ENCODE results near the gene GRID1.

GRCh38 chr10:86222336-86222650 is 144.3 kb downstream of the GRID1 start:
- TF ChIP-seq EZH2 (IDR thresholded peaks at IDR 0.05) (no peak), POLR2AphosphoS5 (IDR thresholded peaks at IDR 0.05; ENCODE audit: borderline replicate concordance, low read depth, low read length) (no peak), FOXP2 (optimal IDR thresholded peaks at IDR 0.05; ENCODE audit: control extremely low read depth, extremely low read length, insufficient read depth) (no peak)
